Astrocyte of the spinal cord (primary cell): ENCODE results near the gene CCIN.
"Not testable (repeated sequence)": the region's sequence is repeated elsewhere in the genome, so short reads cannot be mapped to it uniquely, and the experiment has no call there.

Source experiments
- DNase-seq: peaks from one replicate; pipeline ENCODE4 v3.0.0; 2011; ENCODE audit warnings: low read depth, low spot score
- H3K4me3 ChIP-seq: 2 replicates; pipeline ENCODE4 v1.5.1; 2011; ENCODE audit warnings: low read depth, mild to moderate bottlenecking, low read length, moderate library complexity
- in situ Hi-C: cut with HindIII; loops from 2 replicates; pipeline ENCODE4 v1.10.0; 2017; ENCODE audit warnings: low sequenced_read_pairs
- TF ChIP-seq, protein P1 (sequence below): IDR thresholded peaks from 2 replicates; pipeline ENCODE4 v1.5.1; 2012; ENCODE audit warnings: low read depth, mild to moderate bottlenecking, low read length, inconsistent platforms

Gene CCIN

DNA sequence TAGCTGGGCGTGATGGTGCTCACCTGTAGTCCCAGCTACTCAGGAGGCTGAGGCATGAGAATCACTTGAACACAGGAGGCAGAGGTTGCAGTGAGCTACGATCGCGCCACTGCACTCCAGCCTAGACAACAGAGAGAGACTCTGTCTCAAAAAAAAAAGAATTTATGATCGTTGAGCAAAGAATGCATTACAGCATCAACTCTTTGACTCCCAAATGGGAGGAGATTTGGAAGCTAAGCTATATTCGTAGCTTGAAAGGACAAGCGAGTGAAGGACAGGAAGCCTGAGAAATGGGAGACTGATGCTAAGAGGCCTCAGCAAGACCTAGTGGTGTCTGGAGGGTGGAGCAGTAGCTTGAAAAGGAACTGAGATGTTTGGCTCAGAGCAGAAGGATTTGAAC, 10.3 kb upstream of the CCIN start:
- TF ChIP-seq, protein P1, sequence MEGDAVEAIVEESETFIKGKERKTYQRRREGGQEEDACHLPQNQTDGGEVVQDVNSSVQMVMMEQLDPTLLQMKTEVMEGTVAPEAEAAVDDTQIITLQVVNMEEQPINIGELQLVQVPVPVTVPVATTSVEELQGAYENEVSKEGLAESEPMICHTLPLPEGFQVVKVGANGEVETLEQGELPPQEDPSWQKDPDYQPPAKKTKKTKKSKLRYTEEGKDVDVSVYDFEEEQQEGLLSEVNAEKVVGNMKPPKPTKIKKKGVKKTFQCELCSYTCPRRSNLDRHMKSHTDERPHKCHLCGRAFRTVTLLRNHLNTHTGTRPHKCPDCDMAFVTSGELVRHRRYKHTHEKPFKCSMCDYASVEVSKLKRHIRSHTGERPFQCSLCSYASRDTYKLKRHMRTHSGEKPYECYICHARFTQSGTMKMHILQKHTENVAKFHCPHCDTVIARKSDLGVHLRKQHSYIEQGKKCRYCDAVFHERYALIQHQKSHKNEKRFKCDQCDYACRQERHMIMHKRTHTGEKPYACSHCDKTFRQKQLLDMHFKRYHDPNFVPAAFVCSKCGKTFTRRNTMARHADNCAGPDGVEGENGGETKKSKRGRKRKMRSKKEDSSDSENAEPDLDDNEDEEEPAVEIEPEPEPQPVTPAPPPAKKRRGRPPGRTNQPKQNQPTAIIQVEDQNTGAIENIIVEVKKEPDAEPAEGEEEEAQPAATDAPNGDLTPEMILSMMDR = no peak
- in situ Hi-C loops = no loop called here
- H3K4me3 ChIP-seq = no peak overlapping the region
- no peak for DNase-seq

DNA sequence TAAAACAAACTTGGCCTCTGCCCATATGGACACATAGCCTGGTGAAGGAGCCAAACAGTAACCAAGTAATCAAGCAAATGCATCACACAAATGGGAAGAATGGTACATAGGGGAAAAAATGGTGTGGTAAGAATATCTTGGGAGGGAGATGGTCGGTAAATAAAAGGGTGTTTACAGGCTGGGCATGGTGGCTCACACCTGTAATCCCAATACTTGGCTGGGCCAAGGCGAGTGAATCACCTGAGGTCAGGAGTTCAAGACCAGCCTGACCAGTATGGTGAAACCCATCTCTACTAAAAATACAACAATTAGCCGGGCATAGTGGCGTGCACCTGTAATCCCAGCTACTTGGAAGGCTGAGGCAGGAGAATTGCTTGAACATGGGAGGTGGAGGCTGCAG, 9.7 kb upstream of the CCIN start:
- DNase-seq, H3K4me3 ChIP-seq, in situ Hi-C loops: not testable (repeated sequence)

DNA sequence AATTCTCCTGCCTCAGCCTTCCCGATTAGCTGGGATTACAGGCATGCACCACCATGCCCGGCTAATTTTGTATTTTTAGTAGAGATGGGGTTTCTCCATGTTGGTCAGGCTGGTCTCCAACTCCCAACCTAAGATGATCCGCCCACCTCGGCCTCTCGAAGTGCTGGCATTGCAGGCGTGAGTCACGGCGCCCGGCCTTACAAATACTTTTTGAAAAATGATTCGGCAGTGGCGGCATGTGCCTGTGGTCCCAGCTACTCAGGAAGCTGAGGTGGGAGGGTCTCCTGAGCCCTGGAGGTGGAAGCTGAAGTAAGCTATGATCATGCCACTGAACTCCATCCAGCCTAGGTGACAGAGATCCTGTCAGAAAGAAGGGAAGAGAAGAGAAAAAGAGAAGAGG, 9.1 kb upstream of the CCIN start:
- in situ Hi-C loops, H3K4me3 ChIP-seq, DNase-seq: not testable (repeated sequence)

DNA sequence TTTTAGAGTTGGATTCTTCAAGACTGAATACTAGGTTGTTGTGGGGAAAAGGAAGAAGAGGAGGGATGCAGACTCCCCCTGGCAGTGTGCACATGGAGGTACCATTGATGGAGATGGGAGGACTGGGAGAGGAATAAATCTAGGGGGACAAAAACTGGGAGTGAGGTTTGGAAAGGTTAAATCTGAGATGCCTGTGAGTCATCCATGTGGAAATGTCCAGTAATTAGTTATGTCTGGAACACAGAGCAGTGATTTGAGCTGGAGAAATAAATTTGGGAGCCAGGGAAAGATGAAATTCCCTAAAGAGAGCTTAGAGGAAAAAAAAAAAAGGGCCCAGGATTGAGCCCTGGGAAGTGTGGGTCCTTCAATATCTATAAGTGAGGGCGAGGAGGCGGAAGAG, 8.0 kb upstream of the CCIN start:
- TF ChIP-seq, protein P1 = no peak
- DNase-seq = no peak
- H3K4me3 ChIP-seq = no peak overlapping the region
- in situ Hi-C loops = no loop called here

DNA sequence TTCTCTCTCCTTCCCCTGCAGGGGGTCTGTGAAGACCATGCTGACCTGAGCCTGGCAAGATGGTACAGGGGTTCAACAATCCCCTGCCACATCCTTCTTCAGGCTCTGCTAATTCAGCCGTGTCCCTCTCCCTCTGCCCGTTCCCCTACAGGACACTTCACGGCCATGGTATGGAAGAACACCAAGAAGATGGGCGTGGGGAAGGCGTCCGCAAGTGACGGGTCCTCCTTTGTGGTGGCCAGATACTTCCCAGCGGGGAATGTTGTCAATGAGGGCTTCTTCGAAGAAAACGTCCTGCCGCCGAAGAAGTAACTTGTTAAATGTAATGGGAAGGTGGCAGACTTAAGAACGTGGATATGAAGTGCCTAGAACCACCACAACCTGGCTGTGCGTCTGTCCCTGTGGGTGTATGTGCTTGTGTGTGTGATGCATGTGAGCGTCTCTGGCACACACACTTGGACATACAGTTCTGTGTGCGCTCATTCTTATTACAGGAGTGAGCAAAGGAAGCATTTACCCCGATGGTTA, 6.9 kb upstream of the CCIN start:
- in situ Hi-C loops = no loop called here
- TF ChIP-seq, protein P1 = no peak
- no peak for DNase-seq
- no peak overlapping the region for H3K4me3 ChIP-seq

DNA sequence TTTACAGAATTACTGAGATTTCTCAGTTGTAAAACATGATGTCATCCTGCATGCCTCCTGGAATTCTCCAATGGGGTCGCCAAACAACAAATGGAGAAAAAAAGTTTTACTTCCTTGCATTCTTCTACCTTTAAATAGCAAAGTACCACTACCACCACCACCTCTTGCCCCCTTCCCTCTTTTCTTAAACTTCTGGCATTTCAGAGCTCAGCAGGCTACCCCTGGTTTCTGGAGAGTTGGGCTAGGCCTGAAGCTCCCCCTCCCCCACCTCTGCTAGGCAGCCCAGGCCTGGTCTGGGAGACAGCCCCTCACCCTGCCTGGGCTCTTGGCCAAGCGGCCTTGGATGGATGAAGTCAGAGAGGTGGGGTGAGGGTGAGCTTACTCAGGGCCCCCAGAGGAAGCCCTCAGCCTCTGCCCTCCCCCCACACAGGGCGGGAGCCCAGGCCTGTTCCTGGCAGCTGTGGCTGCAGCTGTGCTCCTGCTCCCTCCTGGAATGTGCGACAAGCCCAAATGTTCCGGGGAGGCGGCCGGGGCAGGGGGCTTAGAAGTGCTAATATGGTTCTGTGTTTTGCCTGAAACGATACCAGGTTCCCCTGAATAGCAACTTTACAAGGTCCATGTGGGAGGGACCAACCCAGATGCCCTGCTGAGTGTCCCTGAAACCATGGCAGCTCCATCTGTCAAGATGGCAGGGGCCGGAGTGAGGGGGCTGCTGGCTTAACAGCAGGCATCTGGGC, 6.0 kb upstream of the CCIN start:
- no peak overlapping the region for H3K4me3 ChIP-seq
- peak; percentile 96 for DNase-seq
- TF ChIP-seq, protein P1 = no peak
- in situ Hi-C loops = no loop called here

DNA sequence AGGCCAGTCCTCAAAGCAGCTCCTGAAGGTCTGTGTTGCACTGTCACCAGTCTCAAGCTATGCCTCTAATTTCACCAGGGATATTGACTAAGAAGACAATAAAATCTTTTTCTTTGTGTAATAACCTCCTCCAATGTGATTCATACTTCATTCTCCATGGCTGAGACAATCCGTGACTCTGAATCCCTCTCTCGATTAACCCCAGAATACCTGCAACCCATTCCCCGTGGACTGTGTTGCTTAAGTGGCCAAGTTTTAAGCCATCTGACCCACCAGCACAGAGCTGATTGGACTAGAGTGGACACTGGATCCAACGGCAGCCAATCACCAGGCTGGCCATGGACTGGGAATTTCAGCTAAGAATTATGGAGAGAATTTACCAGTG, 5.4 kb upstream of the CCIN start:
- no peak overlapping the region for H3K4me3 ChIP-seq
- DNase-seq = peak; percentile 72
- TF ChIP-seq, protein P1 = no peak
- in situ Hi-C loops = no loop called here
